ENCODE measurements around the gene EXOSC7. TPM values are rescaled to one million over a fixed set of nuclear protein-coding genes. Genes with fewer than 3 reads are reported as not detected.

EXOSC7 gene
- total and polyA plus RNA-seq, 2 of the 4 experiments (the other 2 are of a cell fraction): 61.6 to 62.2 TPM

DNA sequence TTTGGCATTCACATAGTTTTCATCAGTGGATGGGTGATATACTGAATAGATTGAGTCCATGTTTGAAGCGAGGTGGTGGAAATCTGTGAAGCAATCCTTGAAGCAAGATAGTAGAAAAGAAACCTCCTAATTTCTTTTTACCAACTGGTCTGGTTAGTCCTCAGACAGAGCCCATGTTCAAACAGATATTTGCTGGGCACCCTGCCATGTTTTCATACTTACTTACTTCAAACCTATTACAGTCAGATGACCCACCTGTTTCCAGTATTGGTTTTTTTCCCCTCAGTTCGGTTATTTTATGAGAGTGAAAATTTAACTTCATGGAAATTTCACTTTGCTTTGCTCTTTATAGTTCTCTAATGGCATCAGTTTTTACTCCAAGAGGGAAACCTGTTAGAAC, 23.7 kb downstream of the EXOSC7 start:
- no peak overlapping the region for H4K5ac ChIP-seq (ENCODE audit: low read depth, low read length)
- intact Hi-C loops (cut with micrococcal nuclease) (no loop called here), in situ Hi-C loops (cut with MboI; ENCODE audit: low sequenced_read_pairs) (no loop called here), dilution Hi-C loops (cut with HindIII; ENCODE audit: low sequenced_read_pairs, unreplicated experiment) (no loop called here)
- ChIA-PET CTCF (no interaction called here), POLR2A (ENCODE audit: unreplicated experiment) (no interaction called here)
- no peak overlapping the region for H4K8ac ChIP-seq (ENCODE audit: low read depth in 2 of 2, low read length in 2 of 2)
- no peak overlapping the region for H3K4me2 ChIP-seq (ENCODE audit: low read depth, low read length)
- H3K4ac ChIP-seq (ENCODE audit: low read depth, low read length): no peak overlapping the region
- no peak overlapping the region for H2BK120ac ChIP-seq (ENCODE audit: low read depth, low read length)
- no peak overlapping the region for H2BK5ac ChIP-seq (ENCODE audit: low read depth, low read length, poor library complexity, severe bottlenecking)
- no peaks in the 10 kb centered on the region for H3K9me3 ChIP-seq (ENCODE audit: control insufficient read depth, insufficient read depth, low read length)
- no peak overlapping the region for H3K27ac ChIP-seq (ENCODE audit: insufficient read depth, low read length)
- no peaks in the 10 kb centered on the region for H3K27me3 ChIP-seq (ENCODE audit: control insufficient read depth, insufficient read depth, low read length)
- H4K20me1 ChIP-seq (ENCODE audit: insufficient read depth, low read length): peaks cover 5% of the 10 kb centered on the region
- H2AK5ac ChIP-seq (ENCODE audit: low read depth, low read length): no peak overlapping the region
- no peak overlapping the region for H3K4me3 ChIP-seq (ENCODE audit: insufficient read depth, low read depth, low read length)
- H3K18ac ChIP-seq (ENCODE audit: low read depth, low read length): no peak overlapping the region
- H3K56ac ChIP-seq (ENCODE audit: extremely low read depth, insufficient read depth, low read length): no peak overlapping the region
- DNase-seq (no peak), ATAC-seq (ENCODE audit: low read depth) (no peak)
- H4K91ac ChIP-seq (ENCODE audit: insufficient read depth, low read depth, low read length): no peak overlapping the region
- H2BK15ac ChIP-seq (ENCODE audit: low read depth, low read length): no peak overlapping the region
- peaks cover 16% of the 10 kb centered on the region for H3K9me1 ChIP-seq (ENCODE audit: insufficient read depth, low read length)
- no peak for TF ChIP-seq CEBPB (IDR thresholded peaks at IDR 0.05; ENCODE audit: low read depth, low read length)
- TF ChIP-seq RAD21 (IDR thresholded peaks at IDR 0.05; ENCODE audit: low read length): no peak
- TF ChIP-seq, protein P1, sequence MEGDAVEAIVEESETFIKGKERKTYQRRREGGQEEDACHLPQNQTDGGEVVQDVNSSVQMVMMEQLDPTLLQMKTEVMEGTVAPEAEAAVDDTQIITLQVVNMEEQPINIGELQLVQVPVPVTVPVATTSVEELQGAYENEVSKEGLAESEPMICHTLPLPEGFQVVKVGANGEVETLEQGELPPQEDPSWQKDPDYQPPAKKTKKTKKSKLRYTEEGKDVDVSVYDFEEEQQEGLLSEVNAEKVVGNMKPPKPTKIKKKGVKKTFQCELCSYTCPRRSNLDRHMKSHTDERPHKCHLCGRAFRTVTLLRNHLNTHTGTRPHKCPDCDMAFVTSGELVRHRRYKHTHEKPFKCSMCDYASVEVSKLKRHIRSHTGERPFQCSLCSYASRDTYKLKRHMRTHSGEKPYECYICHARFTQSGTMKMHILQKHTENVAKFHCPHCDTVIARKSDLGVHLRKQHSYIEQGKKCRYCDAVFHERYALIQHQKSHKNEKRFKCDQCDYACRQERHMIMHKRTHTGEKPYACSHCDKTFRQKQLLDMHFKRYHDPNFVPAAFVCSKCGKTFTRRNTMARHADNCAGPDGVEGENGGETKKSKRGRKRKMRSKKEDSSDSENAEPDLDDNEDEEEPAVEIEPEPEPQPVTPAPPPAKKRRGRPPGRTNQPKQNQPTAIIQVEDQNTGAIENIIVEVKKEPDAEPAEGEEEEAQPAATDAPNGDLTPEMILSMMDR (conservative IDR thresholded peaks at IDR 0.05; ENCODE audit: low read depth, low read length): no peak
- no peak for TF ChIP-seq FOS (IDR thresholded peaks at IDR 0.05; ENCODE audit: low read depth, low read length)
- no peak for TF ChIP-seq MXI1 (IDR thresholded peaks at IDR 0.05; ENCODE audit: borderline replicate concordance, low read depth, low read length)
- TF ChIP-seq, protein P2, sequence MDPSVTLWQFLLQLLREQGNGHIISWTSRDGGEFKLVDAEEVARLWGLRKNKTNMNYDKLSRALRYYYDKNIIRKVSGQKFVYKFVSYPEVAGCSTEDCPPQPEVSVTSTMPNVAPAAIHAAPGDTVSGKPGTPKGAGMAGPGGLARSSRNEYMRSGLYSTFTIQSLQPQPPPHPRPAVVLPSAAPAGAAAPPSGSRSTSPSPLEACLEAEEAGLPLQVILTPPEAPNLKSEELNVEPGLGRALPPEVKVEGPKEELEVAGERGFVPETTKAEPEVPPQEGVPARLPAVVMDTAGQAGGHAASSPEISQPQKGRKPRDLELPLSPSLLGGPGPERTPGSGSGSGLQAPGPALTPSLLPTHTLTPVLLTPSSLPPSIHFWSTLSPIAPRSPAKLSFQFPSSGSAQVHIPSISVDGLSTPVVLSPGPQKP (IDR thresholded peaks at IDR 0.05; ENCODE audit: borderline replicate concordance, low read depth, low read length): no peak
- TF ChIP-seq CHD1 (IDR thresholded peaks at IDR 0.05; ENCODE audit: low read depth, low read length): no peak
- TF ChIP-seq SMC3 (IDR thresholded peaks at IDR 0.05; ENCODE audit: low read depth, low read length): no peak
- peaks cover 34 to 35% of the 10 kb centered on the region in 2 experiments for H3K79me1 ChIP-seq (ENCODE audit: low read depth in 1 of 2, low read length in 2 of 2)
- no peak overlapping the region for H3K14ac ChIP-seq (replicated peaks; ENCODE audit: low read depth, low read length)
- no peak overlapping the region for H3K23ac ChIP-seq (ENCODE audit: low read depth, low read length)
- H3K36me3 ChIP-seq (ENCODE audit: control insufficient read depth, insufficient read depth, low read length): peaks cover 31% of the 10 kb centered on the region
- WGBS, 2 experiments (ENCODE audit: extremely low coverage in 2 of 2, insufficient read length in 1 of 2): no CpG with 5 or more reads among the region's 2 CpGs
- H2BK20ac ChIP-seq (ENCODE audit: low read depth, low read length): no peak overlapping the region
- no peak overlapping the region for H3K9ac ChIP-seq (ENCODE audit: low read depth, low read length)
- H2AFZ ChIP-seq (replicated peaks; ENCODE audit: low read length, poor library complexity): no peak overlapping the region
- no TSS peak for BruUV-seq (replicated peaks)
- H3K4me1 ChIP-seq (ENCODE audit: control insufficient read depth, insufficient read depth, low read length): peaks cover 11% of the 10 kb centered on the region
- H2AK9ac ChIP-seq (replicated peaks; ENCODE audit: low read depth, low read length, poor library complexity): no peak overlapping the region

All from IMR-90 (cell line).